PC-3 (cell line): ENCODE data around the gene LYRM4. TPM values are rescaled to one million over a fixed set of nuclear protein-coding genes. Genes with fewer than 3 reads are reported as not detected.

Experiments
- ATAC-seq: fragments of 200-7000 bp; cut with Tn5 transposase; 2 replicates; pipeline ENCODE4 v1.9.1; 2020; ENCODE audit warnings: mild to moderate bottlenecking, moderate library complexity
- BruUV-seq: library from RNA; stranded (reverse); fragments of 400-500 nt; replicated peaks from 2 replicates; lab custom pipeline; 2021; lab: Mats Ljungman, UMichigan
- CTCF ChIA-PET: fragments of 300-600 bp; sonication (Branson Sonifier 250); formaldehyde crosslinking; loops from one replicate; lab custom pipeline; 2022; ENCODE audit warnings: antibody characterized with exemption; lab: Charles Lee
- POLR2A ChIA-PET: fragments of 300-600 bp; sonication (Branson Sonifier 250); formaldehyde crosslinking; loops from one replicate; lab custom pipeline; 2022; ENCODE audit warnings: antibody characterized with exemption; ENCODE audit not compliant: unreplicated experiment; lab: Charles Lee
- DNase-seq: peaks from one replicate; pipeline ENCODE4 v3.0.0-alpha.2; 2015
- H2AFZ ChIP-seq: fragments of 300-600 bp; sonication (generic); 2 replicates; pipeline ENCODE4 v1.6.0; 2016; ENCODE audit warnings: antibody characterized with exemption, low read length
- H3F3A ChIP-seq: fragments of 300-600 bp; sonication (generic); one replicate; pipeline ENCODE4 v1.6.0; 2017; ENCODE audit warnings: antibody characterized with exemption, low read length, control low read depth, mild to moderate bottlenecking; ENCODE audit not compliant: unreplicated experiment
- H3K27ac ChIP-seq: fragments of 300-600 bp; sonication (generic); 2 replicates; pipeline ENCODE4 v1.5.1; 2016; ENCODE audit warnings: mild to moderate bottlenecking, low read length
- H3K27me3 ChIP-seq: fragments of 300-600 bp; sonication (generic); 2 replicates; pipeline ENCODE4 v1.6.1; 2016; ENCODE audit warnings: low read length, mixed read lengths
- H3K36me3 ChIP-seq: fragments of 300-600 bp; sonication (generic); 2 replicates; pipeline ENCODE4 v1.6.1; 2016; ENCODE audit warnings: low read depth, mixed run types, low read length, mixed read lengths
- H3K4me1 ChIP-seq: fragments of 300-600 bp; sonication (generic); 2 replicates; pipeline ENCODE4 v1.5.1; 2016; ENCODE audit warnings: low read length; ENCODE audit not compliant: insufficient read depth
- H3K4me2 ChIP-seq: fragments of 300-600 bp; sonication (generic); 2 replicates; pipeline ENCODE4 v1.6.0; 2016; ENCODE audit warnings: low read length
- H3K4me3 ChIP-seq: fragments of 300-600 bp; sonication (generic); 2 replicates; pipeline ENCODE4 v1.5.1; 2016; ENCODE audit warnings: mild to moderate bottlenecking, low read length, mixed read lengths
- H3K79me2 ChIP-seq: fragments of 300-600 bp; sonication (generic); 2 replicates; pipeline ENCODE4 v1.6.1; 2017; ENCODE audit warnings: low read length, mixed read lengths
- H3K9ac ChIP-seq: fragments of 300-600 bp; sonication (generic); 2 replicates; pipeline ENCODE4 v1.6.0; 2016; ENCODE audit warnings: mild to moderate bottlenecking, low read length
- H3K9me2 ChIP-seq: fragments of 300-600 bp; sonication (generic); replicated peaks from 2 replicates; pipeline ENCODE4 v1.6.1; 2016; ENCODE audit warnings: mixed run types, low read length, mixed read lengths
- H3K9me3 ChIP-seq: fragments of 300-600 bp; sonication (generic); 2 replicates; pipeline ENCODE4 v1.6.1; 2016; ENCODE audit warnings: low read length, mixed read lengths
- H4K20me1 ChIP-seq: fragments of 300-600 bp; sonication (generic); 2 replicates; pipeline ENCODE4 v1.6.1; 2016; ENCODE audit warnings: low read length, mixed read lengths
- CTCF ChIP-seq: fragments of 300-600 bp; sonication (generic); conservative IDR thresholded peaks from 2 replicates; pipeline ENCODE4 v1.5.1; 2017; ENCODE audit warnings: antibody characterized with exemption, low read depth, mild to moderate bottlenecking, low read length
- EZH2 ChIP-seq: fragments of 300-600 bp; sonication (generic); IDR thresholded peaks from one replicate; pipeline ENCODE4 v1.6.1; 2017; ENCODE audit warnings: antibody characterized with exemption, mild to moderate bottlenecking, low read length; ENCODE audit not compliant: unreplicated experiment
- EZH2phosphoT487 ChIP-seq: fragments of 300-600 bp; sonication (generic); IDR thresholded peaks from 2 replicates; pipeline ENCODE4 v1.6.1; 2018; ENCODE audit warnings: mild to moderate bottlenecking, antibody characterized with exemption, low read length, borderline replicate concordance
- intact Hi-C: fragments of 100-400 bp; cut with micrococcal nuclease; formaldehyde crosslinking; loops from 2 replicates; pipeline ENCODE4 v1.9.0; 2023
- total RNA-seq: library from RNA; depleted of rRNA; stranded (reverse); fragments of >200 nt; gene quantifications from 2 replicates; pipeline ENCODE4 v1.2.3, GENCODE V29; 2014

Gene LYRM4
- total RNA-seq, 1 experiment from 2014 or later = 27.7 TPM

- Histone ChIP-seq H2AFZ (no peak overlapping the region), H3K79me2 (no peaks in the 10 kb centered on the region), H3K4me2 (no peak overlapping the region), H3F3A (no peaks in the 10 kb centered on the region), H4K20me1 (no peaks in the 10 kb centered on the region), H3K27me3 (no peaks in the 10 kb centered on the region), H3K9ac (no peak overlapping the region), H3K27ac (no peak overlapping the region), H3K36me3 (no peaks in the 10 kb centered on the region), H3K4me3 (no peak overlapping the region), H3K9me2 (no peaks in the 10 kb centered on the region), H3K9me3 (no peaks in the 10 kb centered on the region), H3K4me1 (no peaks in the 10 kb centered on the region)
- CTCF ChIA-PET = no interaction called here
- BruUV-seq = no TSS peak
- no peak for TF ChIP-seq EZH2phosphoT487
- no peak for TF ChIP-seq EZH2
- TF ChIP-seq CTCF = no peak
- ATAC-seq (no peak), DNase-seq (no peak)
- intact Hi-C loops = no loop called here
- POLR2A ChIA-PET = no interaction called here
Measured at GRCh38 chr6:5071216-5071615, 189.5 kb downstream of the LYRM4 start.

DNA sequence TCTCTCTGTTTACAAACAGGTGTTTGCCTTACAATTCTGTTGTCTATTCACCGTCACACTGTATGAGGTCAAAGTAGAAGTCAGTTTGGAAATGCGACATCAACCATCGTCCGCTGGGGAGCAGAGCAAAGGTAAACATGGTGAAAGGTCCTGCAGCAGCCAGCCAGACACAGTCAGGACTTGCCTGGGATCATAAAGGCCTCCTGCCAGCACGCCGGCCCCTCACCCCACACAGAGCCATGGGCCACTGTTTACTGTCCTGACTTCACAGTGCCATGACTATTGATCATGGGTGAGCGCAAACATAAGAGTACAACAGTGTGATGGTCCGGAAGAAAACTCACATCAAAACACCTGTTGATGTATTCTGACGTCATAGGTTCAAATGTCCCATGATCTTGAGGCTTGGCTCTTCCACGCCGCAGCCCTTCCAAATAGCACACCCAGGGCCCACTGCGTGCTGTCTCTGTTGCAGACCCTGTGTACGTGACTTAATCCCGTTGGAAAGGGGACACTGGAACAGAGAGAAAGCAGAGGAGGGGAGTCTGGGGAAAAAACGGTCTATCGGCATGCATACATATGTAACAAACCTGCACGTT lies 192.5 kb downstream of the LYRM4 start:
- DNase-seq (no peak), ATAC-seq (no peak)
- H3K36me3 ChIP-seq = no peaks in the 10 kb centered on the region
- ChIA-PET CTCF (no interaction called here), POLR2A (no interaction called here)
- H3K27me3 ChIP-seq = no peaks in the 10 kb centered on the region
- no peak overlapping the region for H2AFZ ChIP-seq
- no peaks in the 10 kb centered on the region for H3F3A ChIP-seq
- H3K4me1 ChIP-seq = no peaks in the 10 kb centered on the region
- no peaks in the 10 kb centered on the region for H3K9me3 ChIP-seq
- H3K79me2 ChIP-seq = no peaks in the 10 kb centered on the region
- TF ChIP-seq EZH2 = no peak
- no peak for TF ChIP-seq CTCF
- TF ChIP-seq EZH2phosphoT487 = no peak
- BruUV-seq = no TSS peak
- H3K4me2 ChIP-seq = no peak overlapping the region
- no peaks in the 10 kb centered on the region for H3K9me2 ChIP-seq
- no peaks in the 10 kb centered on the region for H4K20me1 ChIP-seq
- intact Hi-C loops = no loop called here
- H3K4me3 ChIP-seq = no peak overlapping the region
- no peak overlapping the region for H3K27ac ChIP-seq
- no peak overlapping the region for H3K9ac ChIP-seq

DNA sequence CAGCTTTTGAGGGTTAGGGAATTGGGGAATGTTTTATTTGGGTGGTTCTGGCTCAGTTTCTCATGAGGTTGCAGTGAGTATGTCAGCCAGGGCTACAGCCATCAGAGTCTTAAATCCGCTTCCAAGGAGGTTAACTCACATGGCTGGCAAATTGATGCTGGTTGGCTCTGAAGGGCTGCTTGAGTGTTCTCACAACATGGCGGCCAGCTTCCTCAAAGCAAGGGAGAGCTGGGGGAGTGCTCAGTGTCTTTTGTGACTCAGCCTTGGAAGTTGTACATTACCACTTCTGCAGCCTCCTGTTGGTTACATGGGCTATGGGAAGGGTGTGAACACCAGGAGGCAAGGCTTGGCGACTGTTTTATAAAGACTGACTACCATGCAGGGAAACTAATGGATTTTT lies 193.4 kb downstream of the LYRM4 start:
- no TSS peak for BruUV-seq
- H4K20me1 ChIP-seq = no peaks in the 10 kb centered on the region
- ChIA-PET CTCF (interaction anchor here (0.6 kb wide), 1 partner anchor 11 kb away, joined by 3 read pairs; no protein-coding TSS in a partner anchor), POLR2A (no interaction called here)
- no peaks in the 10 kb centered on the region for H3K4me1 ChIP-seq
- H3K9me3 ChIP-seq = no peaks in the 10 kb centered on the region
- no peaks in the 10 kb centered on the region for H3K27me3 ChIP-seq
- ATAC-seq (no peak), DNase-seq (no peak)
- H2AFZ ChIP-seq = no peak overlapping the region
- H3K36me3 ChIP-seq = no peaks in the 10 kb centered on the region
- H3K9me2 ChIP-seq = no peaks in the 10 kb centered on the region
- no peak overlapping the region for H3K27ac ChIP-seq
- no peak overlapping the region for H3K4me3 ChIP-seq
- no peaks in the 10 kb centered on the region for H3F3A ChIP-seq
- intact Hi-C loops = no loop called here
- H3K9ac ChIP-seq = no peak overlapping the region
- no peak for TF ChIP-seq EZH2
- no peaks in the 10 kb centered on the region for H3K79me2 ChIP-seq
- no peak overlapping the region for H3K4me2 ChIP-seq
